Caco-2 (cell line): ENCODE data around the gene TSEN2. TPM values are rescaled to one million over a fixed set of nuclear protein-coding genes. Genes with fewer than 3 reads are reported as not detected.

Experiments used
- BruUV-seq: library from RNA; stranded (reverse); fragments of 400-500 nt; replicated peaks from 2 replicates; lab custom pipeline; 2021; lab: Mats Ljungman, UMichigan
- CTCF ChIA-PET: fragments of 300-600 bp; sonication (Branson Sonifier 250); formaldehyde crosslinking; loops from one replicate; lab custom pipeline; 2022; ENCODE audit warnings: antibody characterized with exemption; lab: Charles Lee
- POLR2A ChIA-PET: fragments of 300-600 bp; sonication (Branson Sonifier 250); formaldehyde crosslinking; loops from one replicate; lab custom pipeline; 2022; ENCODE audit warnings: antibody characterized with exemption; lab: Charles Lee
- DNase-seq, 2 experiments: peaks; one replicate each; pipeline versions ENCODE4 v3.0.0 to v3.0.0-alpha.2; 2020 to 2022
- H3K27me3 ChIP-seq: replicated peaks from 2 replicates; pipeline ENCODE4 v1.6.0; 2011; ENCODE audit warnings: low read length; ENCODE audit not compliant: control insufficient read depth, insufficient read depth
- H3K36me3 ChIP-seq: 2 replicates; pipeline ENCODE4 v1.5.1; 2011; ENCODE audit warnings: low read length; ENCODE audit not compliant: control insufficient read depth, insufficient read depth
- H3K4me1 ChIP-seq: fragments of 250-450 bp; sonication (Bioruptor Pico); 2 replicates; pipeline ENCODE4 v1.5.1; 2020; ENCODE audit warnings: mild to moderate bottlenecking
- H3K4me3 ChIP-seq: 2 replicates; pipeline ENCODE4 v1.5.1; 2011; ENCODE audit warnings: low read depth, mild to moderate bottlenecking, control low read depth, low read length
- H3K9me3 ChIP-seq: fragments of 250-450 bp; sonication (Bioruptor Pico); 2 replicates; pipeline ENCODE4 v1.5.1; 2020; ENCODE audit warnings: mild to moderate bottlenecking, moderate library complexity
- H3K27ac Mint-ChIP-seq: one replicate; pipeline ENCODE4 v1.8.0; 2022; ENCODE audit warnings: mixed read lengths; ENCODE audit not compliant: unreplicated experiment
- H3K27me3 Mint-ChIP-seq: one replicate; pipeline ENCODE4 v1.8.0; 2022; ENCODE audit warnings: mixed read lengths; ENCODE audit not compliant: insufficient read depth, unreplicated experiment
- H3K36me3 Mint-ChIP-seq: one replicate; pipeline ENCODE4 v1.8.0; 2022; ENCODE audit warnings: mild to moderate bottlenecking, mixed read lengths; ENCODE audit not compliant: insufficient read depth, unreplicated experiment
- H3K4me1 Mint-ChIP-seq: one replicate; pipeline ENCODE4 v1.8.0; 2022; ENCODE audit warnings: low read depth, mixed read lengths; ENCODE audit not compliant: unreplicated experiment
- H3K4me3 Mint-ChIP-seq: one replicate; pipeline ENCODE4 v1.8.0; 2022; ENCODE audit warnings: mild to moderate bottlenecking, moderate library complexity, mixed read lengths; ENCODE audit not compliant: unreplicated experiment
- H3K9me3 Mint-ChIP-seq: one replicate; pipeline ENCODE4 v1.8.0; 2022; ENCODE audit warnings: mixed read lengths; ENCODE audit not compliant: unreplicated experiment
- CTCF ChIP-seq, 2 experiments: fragments of 200-600 bp in 1 of 2; IDR thresholded peaks; 1 replicate in 1 of 2; 2 replicates in 1 of 2; pipeline versions ENCODE4 v1.5.1 to v1.8.0; 2011 to 2022; ENCODE audit warnings: antibody characterized with exemption in 1 of 2, control low read depth in 1 of 2, inconsistent platforms in 1 of 2, low read depth in 1 of 2, low read length in 1 of 2, mild to moderate bottlenecking in 1 of 2, moderate library complexity in 1 of 2; ENCODE audit not compliant: insufficient read depth in 1 of 2, severe bottlenecking in 1 of 2, unreplicated experiment in 1 of 2
- intact Hi-C: fragments of 100-400 bp; cut with micrococcal nuclease; formaldehyde crosslinking; loops from one replicate; pipeline ENCODE4 v1.10.0; 2022; ENCODE audit not compliant: unreplicated experiment
- total RNA-seq: library from RNA; stranded (reverse); gene quantifications from 2 replicates; pipeline ENCODE4 v1.2.3, GENCODE V29; 2022

TSEN2 gene
- total RNA-seq, 1 experiment from 2014 or later, result 19.6 TPM

GRCh38 chr3:12561397-12561796, 77.1 kb downstream of the TSEN2 start:
- Mint-ChIP-seq H3K27me3 (no peaks in the 10 kb centered on the region), H3K4me3 (no peak overlapping the region), H3K9me3 (no peaks in the 10 kb centered on the region), H3K27ac (no peak overlapping the region), H3K36me3 (peaks cover 4% of the 10 kb centered on the region), H3K4me1 (peaks cover 26% of the 10 kb centered on the region)
- CTCF ChIA-PET, result no interaction called here
- H3K4me3 ChIP-seq, result no peak overlapping the region
- no peak for DNase-seq
- intact Hi-C loops, result loop anchor here (5.0 kb wide), 1 partner anchor 331 kb away; no protein-coding TSS in a partner anchor
- POLR2A ChIA-PET, result no interaction called here
- H3K9me3 ChIP-seq, result no peaks in the 10 kb centered on the region; the same call in 1 of the 2 replicates
- H3K36me3 ChIP-seq, result no peaks in the 10 kb centered on the region
- BruUV-seq, result no TSS peak
- no peak for TF ChIP-seq CTCF (IDR thresholded peaks at IDR 0.05; ENCODE audit: insufficient read depth in 1 of 2, low read depth in 1 of 2, low read length in 1 of 2, severe bottlenecking in 1 of 2, unreplicated experiment in 1 of 2)
- peaks cover 24% of the 10 kb centered on the region for H3K4me1 ChIP-seq
- no peaks in the 10 kb centered on the region for H3K27me3 ChIP-seq

DNA sequence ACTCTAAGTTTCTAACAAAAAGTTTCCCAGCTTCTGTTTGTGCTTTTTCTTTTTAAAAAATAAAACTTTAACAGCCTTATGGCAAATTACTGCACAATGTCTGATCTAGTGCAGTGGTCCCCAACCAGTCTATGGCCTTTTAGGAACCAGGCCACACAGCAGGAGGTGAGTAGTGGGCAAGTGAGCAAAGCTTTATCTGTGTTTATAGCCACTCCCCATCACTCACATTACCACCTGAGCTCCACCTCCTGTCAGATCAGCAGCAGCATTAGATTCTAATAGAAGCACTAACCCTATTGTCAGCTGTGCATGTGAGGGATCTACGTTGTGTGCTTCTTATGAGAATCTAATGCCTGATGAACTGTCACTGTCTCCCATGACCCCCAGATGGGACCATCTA, 78.2 kb downstream of the TSEN2 start:
- CTCF ChIA-PET, result no interaction called here
- H3K9me3 Mint-ChIP-seq, result no peaks in the 10 kb centered on the region
- peaks cover 26% of the 10 kb centered on the region for H3K4me1 Mint-ChIP-seq
- Histone ChIP-seq H3K36me3 (no peaks in the 10 kb centered on the region), H3K4me3 (no peak overlapping the region), H3K27me3 (no peaks in the 10 kb centered on the region), H3K9me3 (peaks cover 3% of the 10 kb centered on the region; the same call in 1 of the 2 replicates), H3K4me1 (peaks cover 24% of the 10 kb centered on the region)
- no peak overlapping the region for H3K4me3 Mint-ChIP-seq
- POLR2A ChIA-PET, result interaction anchor here (0.5 kb wide), 1 partner anchor 27 kb away, joined by 6 read pairs; no protein-coding TSS in a partner anchor
- intact Hi-C loops, result loop anchor here (5.0 kb wide), 1 partner anchor 330 kb away; no protein-coding TSS in a partner anchor
- no peaks in the 10 kb centered on the region for H3K36me3 Mint-ChIP-seq
- no peak overlapping the region for H3K27ac Mint-ChIP-seq
- BruUV-seq, result no TSS peak
- DNase-seq, result no peak
- H3K27me3 Mint-ChIP-seq, result no peaks in the 10 kb centered on the region
- TF ChIP-seq CTCF (IDR thresholded peaks at IDR 0.05; ENCODE audit: insufficient read depth in 1 of 2, low read depth in 1 of 2, low read length in 1 of 2, severe bottlenecking in 1 of 2, unreplicated experiment in 1 of 2), result no peak

DNA sequence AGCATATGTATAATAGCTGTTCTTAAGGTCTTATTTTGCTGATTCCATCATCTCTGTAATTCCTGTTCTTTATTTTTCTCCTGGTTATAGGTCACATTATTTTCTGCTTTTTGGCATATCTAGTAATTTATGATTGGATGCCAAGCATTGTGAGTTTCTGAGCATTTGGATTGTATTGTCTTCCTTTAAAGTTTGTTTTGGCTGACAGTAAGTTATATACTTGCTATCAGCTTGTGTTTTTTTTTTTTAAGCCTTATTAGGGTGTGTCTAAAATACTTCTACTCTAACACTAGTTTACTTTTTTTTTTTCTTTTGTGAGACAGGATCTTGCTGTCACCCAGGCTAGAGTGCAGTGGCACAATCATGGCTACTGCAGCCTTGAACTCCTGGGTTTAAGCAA, 82.7 kb downstream of the TSEN2 start:
- H3K36me3 ChIP-seq, result no peaks in the 10 kb centered on the region; the same call in 1 of the 2 replicates
- Mint-ChIP-seq H3K27ac (no peak overlapping the region), H3K4me1 (peaks cover 6% of the 10 kb centered on the region), H3K36me3 (peaks cover 37% of the 10 kb centered on the region), H3K4me3 (no peak overlapping the region), H3K27me3 (no peaks in the 10 kb centered on the region), H3K9me3 (no peaks in the 10 kb centered on the region)
- CTCF ChIA-PET, result no interaction called here
- H3K4me3 ChIP-seq, result no peak overlapping the region
- no TSS peak for BruUV-seq
- H3K9me3 ChIP-seq, result peaks cover 3% of the 10 kb centered on the region; the same call in 1 of the 2 replicates
- no peak for TF ChIP-seq CTCF (IDR thresholded peaks at IDR 0.05; ENCODE audit: insufficient read depth in 1 of 2, low read depth in 1 of 2, low read length in 1 of 2, severe bottlenecking in 1 of 2, unreplicated experiment in 1 of 2)
- no peaks in the 10 kb centered on the region for H3K27me3 ChIP-seq
- no peak for DNase-seq
- POLR2A ChIA-PET, result no interaction called here
- H3K4me1 ChIP-seq, result peaks cover 12% of the 10 kb centered on the region
- intact Hi-C loops, result no loop called here
